ENCODE results near the gene HMMR. TPM values are rescaled to one million over a fixed set of nuclear protein-coding genes. Genes with fewer than 3 reads are reported as not detected.

HMMR gene
- total and polyA plus RNA-seq, 9 of the 15 experiments (the other 6 are each of a cell fraction or from before 2014, with no cell fraction given) = 74.9 to 133 (median 90.8) TPM

- no peak for TF ChIP-seq ZNF224 (CRISPR knock-in tag; IDR thresholded peaks at IDR 0.05)
- no peak for TF ChIP-seq HDAC8 (tag; IDR thresholded peaks at IDR 0.05)
- TF ChIP-seq, protein P1, sequence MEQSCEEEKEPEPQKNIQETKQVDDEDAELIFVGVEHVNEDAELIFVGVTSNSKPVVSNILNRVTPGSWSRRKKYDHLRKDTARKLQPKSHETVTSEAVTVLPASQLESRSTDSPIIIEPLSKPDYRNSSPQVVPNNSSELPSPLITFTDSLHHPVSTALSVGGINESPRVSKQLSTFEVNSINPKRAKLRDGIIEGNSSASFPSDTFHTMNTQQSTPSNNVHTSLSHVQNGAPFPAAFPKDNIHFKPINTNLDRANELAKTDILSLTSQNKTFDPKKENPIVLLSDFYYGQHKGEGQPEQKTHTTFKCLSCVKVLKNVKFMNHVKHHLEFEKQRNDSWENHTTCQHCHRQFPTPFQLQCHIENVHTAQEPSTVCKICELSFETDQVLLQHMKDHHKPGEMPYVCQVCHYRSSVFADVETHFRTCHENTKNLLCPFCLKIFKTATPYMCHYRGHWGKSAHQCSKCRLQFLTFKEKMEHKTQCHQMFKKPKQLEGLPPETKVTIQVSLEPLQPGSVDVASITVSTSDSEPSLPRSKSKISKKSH (CRISPR knock-in tag; IDR thresholded peaks at IDR 0.05) = no peak
- TF ChIP-seq, protein P2, sequence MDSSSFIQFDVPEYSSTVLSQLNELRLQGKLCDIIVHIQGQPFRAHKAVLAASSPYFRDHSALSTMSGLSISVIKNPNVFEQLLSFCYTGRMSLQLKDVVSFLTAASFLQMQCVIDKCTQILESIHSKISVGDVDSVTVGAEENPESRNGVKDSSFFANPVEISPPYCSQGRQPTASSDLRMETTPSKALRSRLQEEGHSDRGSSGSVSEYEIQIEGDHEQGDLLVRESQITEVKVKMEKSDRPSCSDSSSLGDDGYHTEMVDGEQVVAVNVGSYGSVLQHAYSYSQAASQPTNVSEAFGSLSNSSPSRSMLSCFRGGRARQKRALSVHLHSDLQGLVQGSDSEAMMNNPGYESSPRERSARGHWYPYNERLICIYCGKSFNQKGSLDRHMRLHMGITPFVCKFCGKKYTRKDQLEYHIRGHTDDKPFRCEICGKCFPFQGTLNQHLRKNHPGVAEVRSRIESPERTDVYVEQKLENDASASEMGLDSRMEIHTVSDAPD (CRISPR knock-in tag; IDR thresholded peaks at IDR 0.05) = no peak
- TF ChIP-seq SMARCA4 (IDR thresholded peaks at IDR 0.05) = no peak
- TF ChIP-seq, protein P3, sequence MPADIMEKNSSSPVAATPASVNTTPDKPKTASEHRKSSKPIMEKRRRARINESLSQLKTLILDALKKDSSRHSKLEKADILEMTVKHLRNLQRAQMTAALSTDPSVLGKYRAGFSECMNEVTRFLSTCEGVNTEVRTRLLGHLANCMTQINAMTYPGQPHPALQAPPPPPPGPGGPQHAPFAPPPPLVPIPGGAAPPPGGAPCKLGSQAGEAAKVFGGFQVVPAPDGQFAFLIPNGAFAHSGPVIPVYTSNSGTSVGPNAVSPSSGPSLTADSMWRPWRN (IDR thresholded peaks at IDR 0.05; ENCODE audit: low read depth) = no peak; the same call in 1 of the 2 replicates
- TF ChIP-seq MEF2A (IDR thresholded peaks at IDR 0.05; ENCODE audit: control insufficient read depth, low read depth, low read length) = no peak
- peak; percentile 42; the same call in 1 of the 2 replicates for TF ChIP-seq NCOA1 (IDR thresholded peaks at IDR 0.05; ENCODE audit: low read depth)
- no peak for TF ChIP-seq THAP7 (CRISPR knock-in tag; IDR thresholded peaks at IDR 0.05)
- TF ChIP-seq ZNF699 (CRISPR knock-in tag; IDR thresholded peaks at IDR 0.05; ENCODE audit: insufficient replicate concordance) = no peak
- peak; percentile 48 for TF ChIP-seq FIP1L1 (IDR thresholded peaks at IDR 0.05; ENCODE audit: low read depth, low read length, poor library complexity, severe bottlenecking)
- TF ChIP-seq, protein P4, sequence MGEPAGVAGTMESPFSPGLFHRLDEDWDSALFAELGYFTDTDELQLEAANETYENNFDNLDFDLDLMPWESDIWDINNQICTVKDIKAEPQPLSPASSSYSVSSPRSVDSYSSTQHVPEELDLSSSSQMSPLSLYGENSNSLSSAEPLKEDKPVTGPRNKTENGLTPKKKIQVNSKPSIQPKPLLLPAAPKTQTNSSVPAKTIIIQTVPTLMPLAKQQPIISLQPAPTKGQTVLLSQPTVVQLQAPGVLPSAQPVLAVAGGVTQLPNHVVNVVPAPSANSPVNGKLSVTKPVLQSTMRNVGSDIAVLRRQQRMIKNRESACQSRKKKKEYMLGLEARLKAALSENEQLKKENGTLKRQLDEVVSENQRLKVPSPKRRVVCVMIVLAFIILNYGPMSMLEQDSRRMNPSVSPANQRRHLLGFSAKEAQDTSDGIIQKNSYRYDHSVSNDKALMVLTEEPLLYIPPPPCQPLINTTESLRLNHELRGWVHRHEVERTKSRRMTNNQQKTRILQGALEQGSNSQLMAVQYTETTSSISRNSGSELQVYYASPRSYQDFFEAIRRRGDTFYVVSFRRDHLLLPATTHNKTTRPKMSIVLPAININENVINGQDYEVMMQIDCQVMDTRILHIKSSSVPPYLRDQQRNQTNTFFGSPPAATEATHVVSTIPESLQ (CRISPR knock-in tag; IDR thresholded peaks at IDR 0.05) = 0 out of 2 replicates have a peak, but pooled peaks have one; percentile 44
- TF ChIP-seq ADNP (tag; IDR thresholded peaks at IDR 0.05) = no peak
- 0 out of 2 replicates have a peak, but pooled peaks have one; percentile 13 for TF ChIP-seq DIDO1 (tag; IDR thresholded peaks at IDR 0.05; ENCODE audit: low read depth)
- TF ChIP-seq BCL6 (CRISPR knock-in tag; IDR thresholded peaks at IDR 0.05) = no peak
- no peak for TF ChIP-seq U2AF1 (optimal IDR thresholded peaks at IDR 0.05; ENCODE audit: low read depth, low read length)
- no peak for TF ChIP-seq GTF2B (IDR thresholded peaks at IDR 0.05; ENCODE audit: extremely low read depth, insufficient read length)
- no peak for TF ChIP-seq ZNF695 (CRISPR knock-in tag; IDR thresholded peaks at IDR 0.05)
- TF ChIP-seq TAF1 (IDR thresholded peaks at IDR 0.05; ENCODE audit: control insufficient read depth, extremely low read depth, insufficient read depth, low read length, severe bottlenecking) = peak; percentile 66
- TF ChIP-seq GABPA (tag; conservative IDR thresholded peaks at IDR 0.05; ENCODE audit: low read depth) = peak; percentile 93
- no peak for TF ChIP-seq MECOM (CRISPR knock-in tag; IDR thresholded peaks at IDR 0.05)
- no peak for TF ChIP-seq CC2D1A (IDR thresholded peaks at IDR 0.05)
Measured at GRCh38 chr5:163505368-163506094, 45.1 kb downstream of the HMMR start, which contains the start of gene MAT2B (continued).

All from K562 (cell line).